Measurements from ENCODE around the gene MAPKBP1. TPM values are rescaled to one million over a fixed set of nuclear protein-coding genes. Genes with fewer than 3 reads are reported as not detected.

Gene MAPKBP1
- polyA plus RNA-seq, 1 experiment, result 8.3 TPM

DNA sequence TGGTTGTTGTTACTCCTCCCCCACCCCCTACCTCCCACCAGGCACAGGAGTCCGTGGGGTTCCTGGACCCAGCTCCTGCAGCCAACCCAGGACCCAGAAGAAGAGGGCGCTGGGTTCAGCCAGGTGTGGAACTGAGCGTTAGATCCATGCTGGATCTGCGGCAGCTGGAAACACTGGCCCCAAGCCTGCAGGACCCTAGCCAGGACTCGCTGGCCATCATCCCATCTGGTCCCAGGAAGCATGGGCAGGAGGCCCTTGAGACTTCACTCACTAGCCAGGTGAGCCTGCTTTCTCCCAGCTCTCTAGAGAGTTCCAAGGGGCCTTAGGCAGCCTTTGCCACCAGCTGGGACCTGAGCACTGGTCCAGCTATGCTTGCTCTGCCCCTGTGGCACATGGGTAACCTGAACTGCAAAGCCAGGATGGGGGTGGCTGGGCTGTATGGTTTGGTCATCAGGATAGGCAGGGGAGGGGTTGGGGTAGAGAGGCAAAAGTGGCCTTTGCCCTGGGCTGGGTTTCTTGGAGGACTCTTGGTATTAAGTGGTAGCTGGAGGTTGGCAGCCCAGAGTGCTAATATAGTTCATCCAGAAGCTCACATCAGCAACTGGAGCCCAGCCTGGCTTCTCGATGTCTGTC lies 46.6 kb downstream of the MAPKBP1 start:
- H3K4me3 ChIP-seq (ENCODE audit: low read depth, low read length), result no peak overlapping the region
- peaks cover 49% of the 10 kb centered on the region for H3K36me3 ChIP-seq (ENCODE audit: control insufficient read depth, insufficient read depth, low read length)
- DNase-seq (ENCODE audit: low read depth), result no peak
- TF ChIP-seq, protein P1, sequence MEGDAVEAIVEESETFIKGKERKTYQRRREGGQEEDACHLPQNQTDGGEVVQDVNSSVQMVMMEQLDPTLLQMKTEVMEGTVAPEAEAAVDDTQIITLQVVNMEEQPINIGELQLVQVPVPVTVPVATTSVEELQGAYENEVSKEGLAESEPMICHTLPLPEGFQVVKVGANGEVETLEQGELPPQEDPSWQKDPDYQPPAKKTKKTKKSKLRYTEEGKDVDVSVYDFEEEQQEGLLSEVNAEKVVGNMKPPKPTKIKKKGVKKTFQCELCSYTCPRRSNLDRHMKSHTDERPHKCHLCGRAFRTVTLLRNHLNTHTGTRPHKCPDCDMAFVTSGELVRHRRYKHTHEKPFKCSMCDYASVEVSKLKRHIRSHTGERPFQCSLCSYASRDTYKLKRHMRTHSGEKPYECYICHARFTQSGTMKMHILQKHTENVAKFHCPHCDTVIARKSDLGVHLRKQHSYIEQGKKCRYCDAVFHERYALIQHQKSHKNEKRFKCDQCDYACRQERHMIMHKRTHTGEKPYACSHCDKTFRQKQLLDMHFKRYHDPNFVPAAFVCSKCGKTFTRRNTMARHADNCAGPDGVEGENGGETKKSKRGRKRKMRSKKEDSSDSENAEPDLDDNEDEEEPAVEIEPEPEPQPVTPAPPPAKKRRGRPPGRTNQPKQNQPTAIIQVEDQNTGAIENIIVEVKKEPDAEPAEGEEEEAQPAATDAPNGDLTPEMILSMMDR (IDR thresholded peaks at IDR 0.05; ENCODE audit: insufficient read depth, low read depth, low read length), result no peak
- no peaks in the 10 kb centered on the region for H3K27me3 ChIP-seq (ENCODE audit: control insufficient read depth, insufficient read depth, low read length)
- ChIA-PET POLR2A (interaction anchor here (0.5 kb wide), 1 partner anchor 10 kb away, joined by 6 read pairs; no protein-coding TSS in a partner anchor), CTCF (interaction anchor here (3.7 to 5.0 kb wide), 2 partner anchors 9 to 47 kb away, joined by 30 to 36 read pairs; partner anchors contain the start of gene MAPKBP1)

DNA sequence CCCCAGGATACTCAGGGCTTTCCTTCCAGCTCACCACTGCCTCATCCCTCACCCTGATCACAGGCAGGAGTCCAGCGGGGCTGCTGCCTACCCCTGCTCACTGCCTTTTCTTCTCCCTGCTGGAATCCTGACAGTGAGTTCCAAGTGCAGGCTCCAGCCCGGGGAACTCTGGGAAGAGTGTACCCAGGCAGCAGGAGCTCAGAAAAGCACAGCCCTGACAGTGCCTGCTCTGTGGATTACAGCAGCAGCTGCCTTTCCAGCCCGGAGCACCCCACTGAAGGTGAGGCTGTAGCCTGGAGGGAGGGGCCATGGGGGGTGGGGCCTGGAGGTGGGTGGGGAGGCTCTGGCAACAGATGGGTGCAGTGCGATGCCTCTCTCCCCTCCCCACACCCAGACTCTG lies 47.5 kb downstream of the MAPKBP1 start:
- Histone ChIP-seq H3K36me3 (ENCODE audit: control insufficient read depth, insufficient read depth, low read length) (peaks cover 51% of the 10 kb centered on the region), H3K4me3 (ENCODE audit: low read depth, low read length) (no peak overlapping the region), H3K27me3 (ENCODE audit: control insufficient read depth, insufficient read depth, low read length) (no peaks in the 10 kb centered on the region)
- DNase-seq (ENCODE audit: low read depth), result no peak
- ChIA-PET POLR2A (no interaction called here), CTCF (interaction anchor here (3.7 to 5.0 kb wide), 2 partner anchors 10 to 48 kb away, joined by 30 to 36 read pairs; partner anchors contain the start of gene MAPKBP1)
- TF ChIP-seq, protein P1 (IDR thresholded peaks at IDR 0.05; ENCODE audit: insufficient read depth, low read depth, low read length), result no peak

DNA sequence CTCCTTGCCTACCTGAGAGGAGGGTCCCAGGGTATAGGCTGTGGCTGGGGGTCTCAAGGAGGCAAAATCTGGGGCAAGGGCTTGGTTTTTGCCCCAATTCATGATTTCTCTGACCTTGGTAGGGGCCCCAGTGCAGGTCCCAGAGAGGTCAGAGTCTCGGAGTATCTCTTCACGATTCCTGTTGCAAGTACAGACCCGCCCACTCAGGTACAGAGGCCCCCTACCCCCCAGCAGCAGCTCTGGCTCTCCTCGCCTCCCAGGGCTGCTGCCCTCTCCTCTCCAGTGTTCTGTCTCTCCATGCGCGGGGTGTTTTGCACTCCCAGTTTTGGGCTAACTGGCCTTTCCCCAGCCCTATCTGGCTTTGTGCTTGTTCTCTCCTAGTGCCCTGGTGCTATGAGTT lies 48.2 kb downstream of the MAPKBP1 start:
- Histone ChIP-seq H3K4me3 (ENCODE audit: low read depth, low read length) (no peak overlapping the region), H3K27me3 (ENCODE audit: control insufficient read depth, insufficient read depth, low read length) (no peaks in the 10 kb centered on the region), H3K36me3 (ENCODE audit: control insufficient read depth, insufficient read depth, low read length) (peaks cover 45% of the 10 kb centered on the region)
- no peak for DNase-seq (ENCODE audit: low read depth)
- CTCF ChIA-PET, result interaction anchor here (3.7 to 5.0 kb wide), 2 partner anchors 11 to 49 kb away, joined by 30 to 36 read pairs; partner anchors contain the start of gene MAPKBP1
- TF ChIP-seq, protein P1 (IDR thresholded peaks at IDR 0.05; ENCODE audit: insufficient read depth, low read depth, low read length), result no peak
- POLR2A ChIA-PET, result no interaction called here

DNA sequence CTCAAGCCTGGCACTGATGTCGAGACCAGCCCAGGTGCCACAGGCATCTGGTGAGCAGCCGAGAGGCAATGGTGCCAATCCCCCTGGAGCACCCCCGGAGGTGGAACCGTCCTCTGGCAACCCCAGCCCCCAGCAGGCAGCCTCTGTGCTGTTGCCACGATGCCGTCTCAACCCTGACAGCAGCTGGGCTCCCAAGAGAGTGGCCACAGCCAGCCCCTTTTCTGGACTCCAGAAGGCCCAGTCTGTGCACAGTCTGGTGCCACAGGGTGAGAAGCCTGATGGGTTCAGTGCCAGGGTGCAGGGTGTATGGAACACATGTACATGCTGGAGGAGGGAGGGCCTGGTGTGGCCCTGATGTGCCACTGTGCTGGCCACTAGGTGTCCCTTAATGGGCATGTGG lies 48.7 kb downstream of the MAPKBP1 start:
- POLR2A ChIA-PET, result no interaction called here
- CTCF ChIA-PET, result interaction anchor here (1.5 to 5.0 kb wide), 2 partner anchors 12 to 49 kb away, joined by 6 to 36 read pairs; partner anchors contain the start of gene MAPKBP1
- H3K36me3 ChIP-seq (ENCODE audit: control insufficient read depth, insufficient read depth, low read length), result peaks cover 43% of the 10 kb centered on the region
- H3K27me3 ChIP-seq (ENCODE audit: control insufficient read depth, insufficient read depth, low read length), result no peaks in the 10 kb centered on the region
- DNase-seq (ENCODE audit: low read depth), result no peak
- TF ChIP-seq, protein P1 (IDR thresholded peaks at IDR 0.05; ENCODE audit: insufficient read depth, low read depth, low read length), result no peak
- no peak overlapping the region for H3K4me3 ChIP-seq (ENCODE audit: low read depth, low read length)

DNA sequence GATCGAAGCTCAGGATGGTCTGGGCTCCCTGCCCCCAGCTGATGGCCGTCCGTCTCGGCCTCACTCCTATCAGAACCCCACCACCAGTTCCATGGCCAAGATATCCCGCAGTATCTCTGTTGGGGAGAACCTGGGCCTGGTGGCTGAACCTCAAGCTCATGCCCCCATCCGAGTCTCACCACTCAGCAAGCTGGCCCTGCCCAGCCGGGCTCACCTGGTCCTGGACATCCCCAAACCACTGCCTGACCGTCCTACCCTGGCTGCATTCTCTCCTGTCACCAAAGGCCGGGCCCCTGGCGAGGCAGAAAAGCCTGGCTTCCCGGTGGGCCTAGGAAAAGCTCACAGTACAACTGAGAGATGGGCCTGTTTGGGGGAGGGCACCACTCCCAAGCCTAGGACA lies 49.2 kb downstream of the MAPKBP1 start:
- H3K4me3 ChIP-seq (ENCODE audit: low read depth, low read length), result no peak overlapping the region
- no peaks in the 10 kb centered on the region for H3K27me3 ChIP-seq (ENCODE audit: control insufficient read depth, insufficient read depth, low read length)
- ChIA-PET CTCF (interaction anchor here (0.9 to 5.0 kb wide), 3 partner anchors 12 to 359 kb away, joined by 5 to 36 read pairs (median 6); partner anchors contain the start of gene MAPKBP1), POLR2A (no interaction called here)
- TF ChIP-seq, protein P1 (IDR thresholded peaks at IDR 0.05; ENCODE audit: insufficient read depth, low read depth, low read length), result no peak
- DNase-seq (ENCODE audit: low read depth), result no peak
- peaks cover 38% of the 10 kb centered on the region for H3K36me3 ChIP-seq (ENCODE audit: control insufficient read depth, insufficient read depth, low read length)

All from BJ (cell line).